Endothelial cell of umbilical vein (primary cell): ENCODE measurements around the gene CCDC85C. TPM values are rescaled to one million over a fixed set of nuclear protein-coding genes. Genes with fewer than 3 reads are reported as not detected.
A peak's percentile ranks its signal among the peaks of the same experiment; 100 is the strongest.

Experiments
- BruUV-seq: library from RNA; stranded (reverse); fragments of 400-500 nt; replicated peaks from 2 replicates; lab custom pipeline; 2021; lab: Mats Ljungman, UMichigan
- CTCF ChIA-PET: fragments of 300-600, 350-600 bp; sonication (Branson Sonifier 250); formaldehyde crosslinking; loops from one replicate; lab custom pipeline; 2021; ENCODE audit warnings: antibody characterized with exemption, inconsistent platforms; lab: Charles Lee
- POLR2A ChIA-PET: fragments of 300-600, 350-600 bp; sonication (Branson Sonifier 250); formaldehyde crosslinking; loops from one replicate; lab custom pipeline; 2021; ENCODE audit warnings: antibody characterized with exemption, inconsistent platforms; lab: Charles Lee
- DNase-seq: peaks from one replicate; pipeline ENCODE4 v3.0.0-alpha.2; 2011; ENCODE audit warnings: low read depth, low spot score
- FAIRE-seq: peaks from 2 replicates; lab custom pipeline; 2011; peaks lifted over from hg19 to GRCh38; lab: Jason Lieb, UNC
- H2AFZ ChIP-seq: 2 replicates; pipeline ENCODE4 v1.6.0; 2012; ENCODE audit warnings: low read depth, low read length, control low read depth, inconsistent platforms
- H3K27ac ChIP-seq: 2 replicates; pipeline ENCODE4 v1.5.1; 2011; ENCODE audit warnings: low read depth, mild to moderate bottlenecking, control low read depth, low read length, moderate library complexity; ENCODE audit not compliant: insufficient read depth
- H3K27me3 ChIP-seq, 2 experiments: 2 replicates each; pipeline versions ENCODE4 v1.6.0 to v1.6.1; 2011; ENCODE audit warnings: low read length in 2 of 2, mixed read lengths in 1 of 2; ENCODE audit not compliant: control insufficient read depth in 2 of 2, insufficient read depth in 2 of 2
- H3K36me3 ChIP-seq, 2 experiments: 2 replicates in 1 of 2; 3 replicates in 1 of 2; pipeline ENCODE4 v1.5.1; 2011; ENCODE audit warnings: low read length in 2 of 2, mild to moderate bottlenecking in 1 of 2, moderate library complexity in 1 of 2; ENCODE audit not compliant: control insufficient read depth in 2 of 2, insufficient read depth in 2 of 2; ENCODE audit errors: extremely low read depth in 1 of 2
- H3K4me1 ChIP-seq: 3 replicates; pipeline ENCODE4 v1.5.1; 2011; ENCODE audit warnings: mild to moderate bottlenecking, low read length; ENCODE audit not compliant: control insufficient read depth, insufficient read depth; ENCODE audit errors: extremely low read depth
- H3K4me2 ChIP-seq: 2 replicates; pipeline ENCODE4 v1.6.1; 2011; ENCODE audit warnings: low read length, control low read depth, mixed read lengths; ENCODE audit not compliant: insufficient read depth
- H3K4me3 ChIP-seq, 3 experiments: fragments of 200-600 bp in 1 of 3; sonication (generic), shearing (Covaris generic) in 1 of 3; replicated peaks in 1 of 3; 2 replicates each; pipeline ENCODE4 v1.5.1; 2011 to 2016; ENCODE audit warnings: control low read depth in 3 of 3, low read length in 3 of 3, mild to moderate bottlenecking in 2 of 3, inconsistent platforms in 1 of 3, low read depth in 1 of 3, moderate library complexity in 1 of 3; ENCODE audit not compliant: insufficient read depth in 1 of 3
- H3K79me2 ChIP-seq: 2 replicates; pipeline ENCODE4 v1.6.0; 2012; ENCODE audit warnings: low read length, inconsistent platforms; ENCODE audit not compliant: control insufficient read depth, insufficient read depth
- H3K9ac ChIP-seq: replicated peaks from 2 replicates; pipeline ENCODE3; 2011; ENCODE audit warnings: low read length, control low read depth; ENCODE audit not compliant: insufficient read depth; ENCODE audit errors: extremely low read depth
- H3K9me1 ChIP-seq: replicated peaks from 3 replicates; pipeline ENCODE4 v1.6.0; 2011; ENCODE audit warnings: mild to moderate bottlenecking, low read length; ENCODE audit not compliant: control insufficient read depth, insufficient read depth; ENCODE audit errors: extremely low read depth
- H3K9me3 ChIP-seq: replicated peaks from 2 replicates; pipeline ENCODE4 v1.5.1; 2012; ENCODE audit warnings: low read length, inconsistent platforms; ENCODE audit not compliant: control insufficient read depth, insufficient read depth
- H4K20me1 ChIP-seq: replicated peaks from 2 replicates; pipeline ENCODE3; 2011; ENCODE audit warnings: mild to moderate bottlenecking, low read length; ENCODE audit not compliant: control insufficient read depth, insufficient read depth; ENCODE audit errors: extremely low read depth
- FOS ChIP-seq: IDR thresholded peaks from 2 replicates; pipeline ENCODE4 v1.6.1; 2011; ENCODE audit warnings: mild to moderate bottlenecking, low read length, moderate library complexity, borderline replicate concordance; ENCODE audit not compliant: insufficient read depth
- GATA2 ChIP-seq: IDR thresholded peaks from 2 replicates; pipeline ENCODE4 v1.7.0; 2011; ENCODE audit warnings: low read depth, mild to moderate bottlenecking, moderate library complexity, mixed read lengths, low read length; ENCODE audit not compliant: insufficient read length, insufficient read depth
- POLR2A ChIP-seq: IDR thresholded peaks from 2 replicates; pipeline ENCODE4 v1.6.1; 2012; ENCODE audit warnings: low read depth, mild to moderate bottlenecking, control low read depth, low read length
- POLR2AphosphoS5 ChIP-seq: IDR thresholded peaks from 2 replicates; pipeline ENCODE4 v1.6.1; 2012; ENCODE audit warnings: low read depth, mild to moderate bottlenecking, control low read depth, low read length, moderate library complexity; ENCODE audit not compliant: insufficient read depth
- dilution Hi-C: fragments of 300-500 bp; cut with MboI; formaldehyde crosslinking; loops from one replicate; pipeline ENCODE4 v1.15.0; 2019; ENCODE audit warnings: low sequenced_read_pairs; ENCODE audit not compliant: extremely low pct_ligation_motif_present
- intact Hi-C: fragments of 100-400 bp; cut with micrococcal nuclease; formaldehyde crosslinking; loops from one replicate; pipeline ENCODE4 v1.10.0; 2022
- polyA plus RNA-seq, 4 experiments: library from polyadenylated mRNA; depleted of rRNA in 3 of 4; stranded (reverse) in 3 of 4; unstranded in 1 of 4; fragments of >200 nt; gene quantifications; 2 replicates each; pipeline versions ENCODE4 v1.2.1 to v1.2.3, GENCODE V29; 2011 to 2012; ENCODE audit warnings: missing spikeins in 1 of 4
- total RNA-seq: library from RNA; stranded (reverse); gene quantifications from 2 replicates; pipeline ENCODE4 v1.2.3, GENCODE V29; 2021
- TF ChIP-seq, protein P1 (sequence below): IDR thresholded peaks from 2 replicates; pipeline ENCODE4 v1.6.1; 2011; ENCODE audit not compliant: insufficient read depth, insufficient read length
- TF ChIP-seq, protein P2 (sequence below), 2 donors: IDR thresholded peaks; 1 replicate in 1 of 2; 2 replicates in 1 of 2; pipeline ENCODE4 v1.5.1; 2011; ENCODE audit warnings: low read length in 2 of 2, mild to moderate bottlenecking in 2 of 2, moderate library complexity in 2 of 2, control low read depth in 1 of 2, inconsistent platforms in 1 of 2, low read depth in 1 of 2; ENCODE audit not compliant: insufficient read depth in 1 of 2; ENCODE audit errors: extremely low read depth in 1 of 2

CCDC85C gene
- total and polyA plus RNA-seq, 2 donors (not counting 3 experiments of a cell fraction or from before 2014, with no cell fraction given): 7.5 to 17.8 TPM

DNA sequence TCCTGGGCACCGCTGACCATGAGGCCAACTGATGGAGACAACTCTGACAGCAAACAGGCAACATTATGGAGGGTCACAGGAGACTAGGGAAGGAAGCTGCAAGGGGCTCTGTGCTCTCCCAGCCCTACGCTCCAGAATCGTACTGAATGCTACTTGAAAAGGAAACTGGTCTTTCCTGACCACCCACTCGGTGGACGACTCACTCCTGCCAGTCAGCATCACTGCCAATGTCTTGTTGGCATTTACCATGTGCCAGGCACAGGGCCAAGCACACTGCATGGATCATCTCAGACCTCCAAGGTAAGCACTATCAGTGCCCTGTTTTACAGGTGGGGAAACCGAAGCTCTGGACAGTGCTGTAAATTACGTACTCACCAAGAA lies 38.0 kb downstream of the CCDC85C start:
- intact Hi-C loops: no loop called here
- CTCF ChIA-PET: interaction anchor here (1.8 to 2.3 kb wide), 2 partner anchors 36 to 40 kb away, joined by 6 to 8 read pairs; no protein-coding TSS in a partner anchor
- no TSS peak for BruUV-seq

DNA sequence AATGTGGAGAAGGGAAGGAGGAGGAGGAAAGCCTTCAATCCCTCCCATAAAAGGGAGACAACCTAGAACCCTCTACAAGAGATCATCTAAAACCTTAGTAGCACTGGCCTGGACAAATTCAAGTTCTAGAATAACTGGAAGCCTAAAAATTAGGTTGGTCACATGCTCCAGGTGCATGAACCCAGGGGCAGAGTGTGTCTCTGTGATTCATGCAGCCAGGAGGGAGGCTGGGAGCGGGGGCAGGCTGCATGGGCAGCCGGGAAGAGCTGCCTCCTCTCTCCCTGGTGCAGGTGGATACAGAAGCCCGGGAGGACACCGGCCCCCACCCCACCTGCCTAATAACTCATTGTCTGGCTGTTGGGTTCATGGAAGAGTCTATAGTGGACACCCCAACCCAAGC lies 38.6 kb downstream of the CCDC85C start:
- Histone ChIP-seq H2AFZ (no peak overlapping the region), H4K20me1 (no peaks in the 10 kb centered on the region), H3K27me3 (no peaks in the 10 kb centered on the region), H3K4me2 (no peak overlapping the region), H3K9me1 (no peaks in the 10 kb centered on the region), H3K4me1 (peaks cover 5% of the 10 kb centered on the region), H3K36me3 (no peaks in the 10 kb centered on the region), H3K4me3 (no peak overlapping the region), H3K79me2 (no peaks in the 10 kb centered on the region), H3K9ac (no peak overlapping the region), H3K27ac (no peak overlapping the region), H3K9me3 (no peaks in the 10 kb centered on the region)
- intact Hi-C loops (no loop called here), dilution Hi-C loops (no loop called here)
- TF ChIP-seq POLR2A (no peak), GATA2 (no peak), FOS (no peak), POLR2AphosphoS5 (no peak)
- TF ChIP-seq, protein P1, sequence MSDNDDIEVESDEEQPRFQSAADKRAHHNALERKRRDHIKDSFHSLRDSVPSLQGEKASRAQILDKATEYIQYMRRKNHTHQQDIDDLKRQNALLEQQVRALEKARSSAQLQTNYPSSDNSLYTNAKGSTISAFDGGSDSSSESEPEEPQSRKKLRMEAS: no peak
- TF ChIP-seq, protein P2, sequence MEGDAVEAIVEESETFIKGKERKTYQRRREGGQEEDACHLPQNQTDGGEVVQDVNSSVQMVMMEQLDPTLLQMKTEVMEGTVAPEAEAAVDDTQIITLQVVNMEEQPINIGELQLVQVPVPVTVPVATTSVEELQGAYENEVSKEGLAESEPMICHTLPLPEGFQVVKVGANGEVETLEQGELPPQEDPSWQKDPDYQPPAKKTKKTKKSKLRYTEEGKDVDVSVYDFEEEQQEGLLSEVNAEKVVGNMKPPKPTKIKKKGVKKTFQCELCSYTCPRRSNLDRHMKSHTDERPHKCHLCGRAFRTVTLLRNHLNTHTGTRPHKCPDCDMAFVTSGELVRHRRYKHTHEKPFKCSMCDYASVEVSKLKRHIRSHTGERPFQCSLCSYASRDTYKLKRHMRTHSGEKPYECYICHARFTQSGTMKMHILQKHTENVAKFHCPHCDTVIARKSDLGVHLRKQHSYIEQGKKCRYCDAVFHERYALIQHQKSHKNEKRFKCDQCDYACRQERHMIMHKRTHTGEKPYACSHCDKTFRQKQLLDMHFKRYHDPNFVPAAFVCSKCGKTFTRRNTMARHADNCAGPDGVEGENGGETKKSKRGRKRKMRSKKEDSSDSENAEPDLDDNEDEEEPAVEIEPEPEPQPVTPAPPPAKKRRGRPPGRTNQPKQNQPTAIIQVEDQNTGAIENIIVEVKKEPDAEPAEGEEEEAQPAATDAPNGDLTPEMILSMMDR (IDR thresholded peaks at IDR 0.05; ENCODE audit: extremely low read depth in 1 of 2, insufficient read depth in 1 of 2, low read depth in 1 of 2, low read length in 2 of 2): no peak
- FAIRE-seq (no peak), DNase-seq (no peak)
- no TSS peak for BruUV-seq
- POLR2A ChIA-PET: no interaction called here
- CTCF ChIA-PET: interaction anchor here (1.0 to 2.3 kb wide), 7 partner anchors 10 to 63 kb away, joined by 3 to 8 read pairs (median 6); no protein-coding TSS in a partner anchor

More for the DNA sequence above, 38.0 kb downstream of the CCDC85C start:
- H3K4me1 ChIP-seq: peaks cover 5% of the 10 kb centered on the region
- H3K9ac ChIP-seq: no peak overlapping the region
- no peaks in the 10 kb centered on the region for H3K9me1 ChIP-seq
- no peak overlapping the region for H3K4me2 ChIP-seq
- FAIRE-seq (no peak), DNase-seq (peak; percentile 23)
- H3K27ac ChIP-seq: no peak overlapping the region
- no peaks in the 10 kb centered on the region for H4K20me1 ChIP-seq
- H3K4me3 ChIP-seq: no peak overlapping the region
- no peaks in the 10 kb centered on the region for H3K27me3 ChIP-seq
- H3K36me3 ChIP-seq: no peaks in the 10 kb centered on the region
- H2AFZ ChIP-seq: no peak overlapping the region
- POLR2A ChIA-PET: no interaction called here
- TF ChIP-seq POLR2A: no peak
- TF ChIP-seq FOS: no peak
- TF ChIP-seq, protein P1: no peak
- no peak for TF ChIP-seq GATA2
- no peaks in the 10 kb centered on the region for H3K79me2 ChIP-seq
- no peaks in the 10 kb centered on the region for H3K9me3 ChIP-seq
- dilution Hi-C loops: no loop called here
